Ovary (tissue), 9 donors: ENCODE measurements around the gene RBFOX2. TPM values are rescaled to one million over a fixed set of nuclear protein-coding genes. Genes with fewer than 3 reads are reported as not detected.

Experiments
- DNase-seq, 5 donors: peaks; one replicate each; pipeline ENCODE4 v3.0.0-alpha.2; 2019 to 2020
- H3K27ac ChIP-seq, 2 donors: fragments of 200-600 bp; one replicate each; pipeline versions ENCODE4 v1.5.1 to v1.8.0; 2019 to 2022
- H3K27me3 ChIP-seq: fragments of 200-600 bp; one replicate; pipeline ENCODE4 v1.8.0; 2022
- H3K36me3 ChIP-seq: fragments of 200-600 bp; sonication (generic); one replicate; pipeline ENCODE4 v1.5.1; 2019
- H3K4me1 ChIP-seq: one replicate; pipeline ENCODE4 v1.8.1; 2013; ENCODE audit warnings: mild to moderate bottlenecking, moderate library complexity; ENCODE audit not compliant: insufficient read depth
- H3K4me3 ChIP-seq: fragments of 200-600 bp; sonication (generic); one replicate; pipeline ENCODE4 v1.5.1; 2017
- H3K9me3 ChIP-seq, 2 donors: fragments of 200-600 bp in 1 of 2; sonication (generic) in 1 of 2; one replicate each; pipeline versions ENCODE4 v1.5.1 to v1.8.1; 2013 to 2019; ENCODE audit warnings: mild to moderate bottlenecking in 1 of 2, moderate library complexity in 1 of 2
- CTCF ChIP-seq, 3 donors: fragments of 450-650 bp in 2 of 3; fragments of 200-600 bp in 1 of 3; IDR thresholded peaks; one replicate each; pipeline versions ENCODE4 v1.5.1 to v1.8.0; 2016 to 2022; ENCODE audit warnings: antibody characterized with exemption in 3 of 3, mild to moderate bottlenecking in 1 of 3
- EP300 ChIP-seq: sonication (generic); formaldehyde crosslinking; IDR thresholded peaks from one replicate; pipeline ENCODE4 v1.6.1; 2017; ENCODE audit warnings: antibody characterized with exemption
- POLR2A ChIP-seq: fragments of 450-650 bp; IDR thresholded peaks from one replicate; pipeline ENCODE4 v1.6.1; 2017; ENCODE audit warnings: antibody characterized with exemption, mild to moderate bottlenecking, moderate library complexity
- WGBS, 3 donors: extraction: QIAGEN DNeasy Blood & Tissue Kit in 1 of 3; methylation state at CpG; one replicate each; pipeline versions ENCODE4 v1.1.5 to v1.1.7; 2013 to 2017; 5-methylcytosine and 5-hydroxymethylcytosine counted together
- intact Hi-C, 4 donors: fragments of 100-400 bp; cut with DNase I; formaldehyde crosslinking; loops; one replicate each; pipeline versions ENCODE4 v1.11.0 to v1.15.1; 2022 to 2023
- polyA plus RNA-seq, 2 donors: library from polyadenylated mRNA; stranded (reverse); fragments of 200-250 nt in 1 of 2; fragments of 350-450 nt in 1 of 2; fragmentation: Illumina TruSeq in 1 of 2; extraction: RNeasy Lipid Tissue Mini Kit (QIAGEN cat#74804) in 1 of 2; gene quantifications; one replicate each; pipeline ENCODE4 v1.2.3, GENCODE V29; 2013 to 2014
- total RNA-seq, 7 donors: library from RNA; depleted of rRNA in 2 of 7; stranded (reverse); fragments of >200 nt in 2 of 7; fragmentation: NEBNext Ultra II Directional in 3 of 7; extraction: Animal tissue kit (Norgen Biotek cat#: 25700) in 3 of 7; gene quantifications; one replicate each; pipeline versions ENCODE4 v1.1.0 to v1.2.4, GENCODE V29; 2016 to 2023
- donor health status: DM: no; HTN: no; CAD: no; lungs with moderate emphysema.
- donor health status: DM: no; HTN: no; CAD: no.
- donor health status: Bipolar disorder and iron deficiency.
- donor health status: DM: yes; HTN: yes; CAD: no.
- donor health status: DM: no; HTN: no; CAD: no.
- donor health status: DM: yes; HTN: yes; CAD: no.

The RBFOX2 gene
- total and polyA plus RNA-seq, 9 donors, result 68.7 to 140 (median 128) TPM

GRCh38 chr22:36065775-36066544, 37.3 kb upstream of the RBFOX2 start:
- peak; percentile 87 to 93 (median 91) for DNase-seq
- TF ChIP-seq POLR2A (no peak), CTCF (IDR thresholded peaks at IDR 0.05) (peak; percentile 99 to 100 (median 99))
- intact Hi-C loops, result loop anchor here in 3 of 4 donors (5.0 to 10.0 kb wide), 7 partner anchors 56 to 711 kb away; partner anchors contain the start of gene APOL6 (in 1 of the 3)
- peak overlapping the region; percentile 45 for H3K4me3 ChIP-seq
- H3K27ac ChIP-seq, result peak overlapping the region; percentile 30 to 82
- no peaks in the 10 kb centered on the region for H3K27me3 ChIP-seq
- 1% methylated on average over 54 of the region's 54 CpGs for WGBS, 3 donors
- no peaks in the 10 kb centered on the region for H3K9me3 ChIP-seq
- no peaks in the 10 kb centered on the region for H3K36me3 ChIP-seq
- H3K4me1 ChIP-seq, result no peaks in the 10 kb centered on the region

- Histone ChIP-seq H3K9me3 (no peaks in the 10 kb centered on the region), H3K4me3 (peak overlapping the region; percentile 45), H3K27ac (peak overlapping the region; percentile 30 to 82), H3K36me3 (no peaks in the 10 kb centered on the region), H3K4me1 (no peaks in the 10 kb centered on the region), H3K27me3 (no peaks in the 10 kb centered on the region)
- DNase-seq, result no peak
- intact Hi-C loops, result loop anchor here in 3 of 4 donors (5.0 to 10.0 kb wide), 7 partner anchors 57 to 711 kb away; partner anchors contain the start of gene APOL6 (in 1 of the 3)
- 13 to 21% (median 15%) methylated on average over 5 of the region's 5 CpGs for WGBS, 3 donors
- TF ChIP-seq POLR2A, result no peak
- TF ChIP-seq EP300, result no peak
- no peak for TF ChIP-seq CTCF (IDR thresholded peaks at IDR 0.05)
These were observed 36.8 kb upstream of the RBFOX2 start for GRCh38 chr22:36065462-36065774.

- 93 to 96% (median 95%) methylated on average over 5 of the region's 5 CpGs for WGBS, 3 donors
- H3K27me3 ChIP-seq, result no peaks in the 10 kb centered on the region
- no peaks in the 10 kb centered on the region for H3K9me3 ChIP-seq
- DNase-seq, result no peak
- H3K27ac ChIP-seq, result no peak overlapping the region
- intact Hi-C loops, result loop anchor here (5.0 to 10.0 kb wide), 5 partner anchors 60 to 710 kb away; partner anchors contain the start of gene APOL6 (in 1 of the 4)
- TF ChIP-seq CTCF (IDR thresholded peaks at IDR 0.05) (no peak), POLR2A (no peak), EP300 (no peak)
- H3K4me3 ChIP-seq, result no peak overlapping the region
- H3K36me3 ChIP-seq, result no peaks in the 10 kb centered on the region
- H3K4me1 ChIP-seq, result no peaks in the 10 kb centered on the region
These were observed 35.7 kb upstream of the RBFOX2 start for GRCh38 chr22:36064358-36064757.

- TF ChIP-seq CTCF (IDR thresholded peaks at IDR 0.05) (no peak), POLR2A (no peak), EP300 (no peak)
- Histone ChIP-seq H3K4me3 (no peak overlapping the region), H3K27me3 (no peaks in the 10 kb centered on the region), H3K9me3 (no peaks in the 10 kb centered on the region), H3K36me3 (no peaks in the 10 kb centered on the region), H3K27ac (no peak overlapping the region), H3K4me1 (no peaks in the 10 kb centered on the region)
- WGBS, 3 donors, result 96 to 98% (median 97%) methylated on average over 1 of the region's 1 CpG
- intact Hi-C loops, result no loop called here
- DNase-seq, result no peak
These were observed 28.4 kb upstream of the RBFOX2 start for GRCh38 chr22:36056980-36057379.
